ENCODE measurements around the gene CCDC81.

Gene CCDC81

DNA sequence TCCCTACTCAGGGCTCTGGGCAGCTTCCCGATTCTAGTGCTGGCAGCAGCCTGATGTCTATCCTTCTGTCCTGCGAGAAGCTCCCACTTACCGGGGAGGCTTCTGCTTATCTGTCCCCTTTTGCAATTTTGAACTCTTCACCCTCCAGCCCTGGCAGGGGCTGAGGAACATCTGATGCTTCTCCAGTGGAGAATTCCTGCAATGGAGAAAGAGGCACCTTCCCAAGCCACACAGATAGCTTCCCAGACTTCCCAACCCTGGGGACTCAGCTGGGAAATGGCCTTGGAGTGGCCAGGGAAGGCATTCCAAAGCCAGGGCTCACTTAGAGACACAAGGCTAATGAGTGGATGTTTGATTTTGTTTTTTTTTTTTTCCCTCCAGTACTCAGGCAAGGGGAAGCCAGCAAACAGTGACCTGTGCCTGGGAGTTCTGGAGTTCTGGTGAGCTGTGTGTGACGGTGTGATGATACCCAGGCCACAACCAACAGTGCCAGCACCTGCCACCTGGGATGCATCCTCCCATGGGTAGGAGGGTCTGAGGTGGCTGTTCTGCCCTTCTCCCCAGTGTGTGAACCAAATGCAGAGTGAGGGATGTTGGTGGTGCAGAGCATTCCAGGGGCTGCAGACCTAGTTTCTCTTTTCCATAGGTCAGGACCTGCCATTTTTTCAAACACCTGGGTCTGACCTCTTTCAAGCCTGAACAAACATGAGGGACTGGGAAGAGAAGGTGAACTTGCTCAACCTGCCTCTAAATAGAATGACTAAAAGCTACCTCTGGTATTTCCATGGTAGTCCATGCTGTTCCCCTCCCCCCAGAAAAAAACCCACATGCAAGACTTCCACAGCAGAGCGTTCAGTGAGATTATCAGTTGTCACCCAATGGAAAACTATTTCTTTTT, 95.1 kb downstream of the CCDC81 start:
- no peak for DNase-seq
